Measurements from ENCODE around the gene CDA.

The CDA gene

GRCh38 chr1:20571427-20571826 is 17.5 kb upstream of the CDA start:
- DNase-seq (ENCODE audit: extremely low spot score), result no peak
- POLR2A ChIA-PET, result no interaction called here
- CTCF ChIA-PET, result interaction anchor here (1.4 to 3.2 kb wide), 2 partner anchors 37 to 62 kb away, joined by 3 to 6 read pairs; no protein-coding TSS in a partner anchor
- TF ChIP-seq CTCF (IDR thresholded peaks at IDR 0.05; ENCODE audit: control extremely low read depth, extremely low read depth, low read depth, missing control alignments), result no peak

GRCh38 chr1:20573987-20574386 is 14.9 kb upstream of the CDA start:
- CTCF ChIA-PET, result interaction anchor here (0.8 to 2.4 kb wide), 8 partner anchors 8 to 621 kb away, joined by 3 to 24 read pairs (median 7); partner anchors contain the start of genes CDA and PINK1
- TF ChIP-seq CTCF (IDR thresholded peaks at IDR 0.05; ENCODE audit: control extremely low read depth, extremely low read depth, low read depth, missing control alignments), result no peak
- DNase-seq (ENCODE audit: extremely low spot score), result no peak
- POLR2A ChIA-PET, result no interaction called here

GRCh38 chr1:20574686-20575540 is 14.0 kb upstream of the CDA start:
- ChIA-PET POLR2A (no interaction called here), CTCF (interaction anchor here (0.6 to 3.1 kb wide), 17 partner anchors 9 to 86 kb away, joined by 3 to 24 read pairs (median 5); partner anchors contain the start of genes CDA, DDOST and PINK1)
- peak; percentile 82 for DNase-seq (ENCODE audit: extremely low spot score)
- TF ChIP-seq CTCF (IDR thresholded peaks at IDR 0.05; ENCODE audit: control extremely low read depth, extremely low read depth, low read depth, missing control alignments), result peak; percentile 59

- DNase-seq (ENCODE audit: extremely low spot score), result no peak
- no peak for TF ChIP-seq CTCF (IDR thresholded peaks at IDR 0.05; ENCODE audit: control extremely low read depth, extremely low read depth, low read depth, missing control alignments)
- ChIA-PET CTCF (interaction anchor here (0.6 to 3.1 kb wide), 13 partner anchors 10 to 85 kb away, joined by 3 to 24 read pairs (median 6); partner anchors contain the start of genes CDA, DDOST and PINK1), POLR2A (no interaction called here)
Measured at GRCh38 chr1:20575541-20576336, 13.2 kb upstream of the CDA start.

GRCh38 chr1:20578062-20578461 is 10.8 kb upstream of the CDA start:
- no peak for DNase-seq (ENCODE audit: extremely low spot score)
- no peak for TF ChIP-seq CTCF (IDR thresholded peaks at IDR 0.05; ENCODE audit: control extremely low read depth, extremely low read depth, low read depth, missing control alignments)
- CTCF ChIA-PET, result no interaction called here
- POLR2A ChIA-PET, result no interaction called here

- no peak for DNase-seq (ENCODE audit: extremely low spot score)
- CTCF ChIA-PET, result no interaction called here
- TF ChIP-seq CTCF (IDR thresholded peaks at IDR 0.05; ENCODE audit: control extremely low read depth, extremely low read depth, low read depth, missing control alignments), result no peak
- POLR2A ChIA-PET, result no interaction called here
Measured at GRCh38 chr1:20578721-20579395, 10.0 kb upstream of the CDA start.

Data from GM10248 (cell line).